Measurements from ENCODE around the gene UCMA.

UCMA gene

GRCh38 chr10:13187135-13187534, 47.0 kb downstream of the UCMA start:
- no peak overlapping the region for H3K9ac ChIP-seq (ENCODE audit: low read depth, low read length)
- no peak for DNase-seq
- no peak for TF ChIP-seq CTCF (IDR thresholded peaks at IDR 0.05; ENCODE audit: borderline replicate concordance, extremely low read depth, low read length, poor library complexity, severe bottlenecking)
- TF ChIP-seq EZH2 (IDR thresholded peaks at IDR 0.05; ENCODE audit: borderline replicate concordance, low read depth, low read length, severe bottlenecking), result no peak
- no peak overlapping the region for H3K27ac ChIP-seq (ENCODE audit: low read length)
- H3K79me2 ChIP-seq (ENCODE audit: insufficient read depth, low read length), result no peaks in the 10 kb centered on the region
- no peaks in the 10 kb centered on the region for H3K27me3 ChIP-seq (ENCODE audit: insufficient read depth, low read length, poor library complexity)
- no peak for ATAC-seq (ENCODE audit: insufficient read depth, low read depth)
- H3K36me3 ChIP-seq (ENCODE audit: insufficient read depth, low read length), result peaks cover 98% of the 10 kb centered on the region
- H3K4me3 ChIP-seq (ENCODE audit: low read depth in 1 of 2, low read length in 2 of 2), result no peak overlapping the region
- peaks cover 2% of the 10 kb centered on the region; the same call in 1 of the 2 replicates for H4K20me1 ChIP-seq (ENCODE audit: insufficient read depth, low read length)
- no peaks in the 10 kb centered on the region for H3K9me3 ChIP-seq (ENCODE audit: insufficient read depth, low read length, severe bottlenecking)
- H3K4me2 ChIP-seq (ENCODE audit: insufficient read depth, low read length), result no peak overlapping the region
- no peaks in the 10 kb centered on the region for H3K4me1 ChIP-seq (ENCODE audit: insufficient read depth, low read length)
- no peak overlapping the region for H2AFZ ChIP-seq (ENCODE audit: low read depth, low read length)

GRCh38 chr10:13184730-13185514, 49.3 kb downstream of the UCMA start:
- H3K4me1 ChIP-seq (ENCODE audit: insufficient read depth, low read length), result no peaks in the 10 kb centered on the region
- no peak for TF ChIP-seq EZH2 (IDR thresholded peaks at IDR 0.05; ENCODE audit: borderline replicate concordance, low read depth, low read length, severe bottlenecking)
- no peak for TF ChIP-seq CTCF (IDR thresholded peaks at IDR 0.05; ENCODE audit: borderline replicate concordance, extremely low read depth, low read length, poor library complexity, severe bottlenecking)
- no peaks in the 10 kb centered on the region for H3K9me3 ChIP-seq (ENCODE audit: insufficient read depth, low read length, severe bottlenecking)
- DNase-seq, result no peak
- H3K27me3 ChIP-seq (ENCODE audit: insufficient read depth, low read length, poor library complexity), result no peaks in the 10 kb centered on the region
- H3K79me2 ChIP-seq (ENCODE audit: insufficient read depth, low read length), result no peaks in the 10 kb centered on the region
- H3K27ac ChIP-seq (ENCODE audit: low read length), result no peak overlapping the region
- no peak for ATAC-seq (ENCODE audit: insufficient read depth, low read depth)
- H2AFZ ChIP-seq (ENCODE audit: low read depth, low read length), result no peak overlapping the region
- H3K4me2 ChIP-seq (ENCODE audit: insufficient read depth, low read length), result no peak overlapping the region
- peaks cover 100% of the 10 kb centered on the region for H3K36me3 ChIP-seq (ENCODE audit: insufficient read depth, low read length)
- H4K20me1 ChIP-seq (ENCODE audit: insufficient read depth, low read length), result peaks cover 2% of the 10 kb centered on the region; the same call in 1 of the 2 replicates
- no peak overlapping the region for H3K9ac ChIP-seq (ENCODE audit: low read depth, low read length)
- no peak overlapping the region for H3K4me3 ChIP-seq (ENCODE audit: low read depth in 1 of 2, low read length in 2 of 2)

DNA sequence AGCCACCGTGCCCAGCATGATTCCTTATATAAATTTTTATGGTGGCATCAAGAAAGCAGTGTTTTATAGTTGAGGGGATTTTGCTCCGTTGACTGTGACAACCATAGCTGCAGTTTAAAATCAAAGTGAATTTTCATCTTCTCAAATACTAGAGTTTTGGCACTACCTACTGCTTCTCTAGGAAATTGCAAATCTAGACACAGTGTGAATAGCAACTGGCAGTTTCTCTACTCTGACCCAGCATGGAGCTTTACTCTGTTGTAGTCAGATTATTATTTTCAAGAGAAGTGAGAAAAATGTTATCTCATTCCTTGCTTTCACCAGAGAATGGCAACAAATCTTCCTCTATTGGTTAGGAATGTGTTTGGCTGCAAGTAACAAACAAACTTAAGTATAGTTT, 49.9 kb downstream of the UCMA start:
- no peak overlapping the region for H3K9ac ChIP-seq (ENCODE audit: low read depth, low read length)
- H3K9me3 ChIP-seq (ENCODE audit: insufficient read depth, low read length, severe bottlenecking), result no peaks in the 10 kb centered on the region
- no peak overlapping the region for H3K27ac ChIP-seq (ENCODE audit: low read length)
- no peak overlapping the region for H3K4me2 ChIP-seq (ENCODE audit: insufficient read depth, low read length)
- H3K4me1 ChIP-seq (ENCODE audit: insufficient read depth, low read length), result no peaks in the 10 kb centered on the region
- peaks cover 2% of the 10 kb centered on the region for H3K79me2 ChIP-seq (ENCODE audit: insufficient read depth, low read length)
- peaks cover 2% of the 10 kb centered on the region for H4K20me1 ChIP-seq (ENCODE audit: insufficient read depth, low read length)
- no peaks in the 10 kb centered on the region for H3K27me3 ChIP-seq (ENCODE audit: insufficient read depth, low read length, poor library complexity)
- TF ChIP-seq CTCF (IDR thresholded peaks at IDR 0.05; ENCODE audit: borderline replicate concordance, extremely low read depth, low read length, poor library complexity, severe bottlenecking) (no peak), EZH2 (IDR thresholded peaks at IDR 0.05; ENCODE audit: borderline replicate concordance, low read depth, low read length, severe bottlenecking) (no peak)
- peaks cover 99% of the 10 kb centered on the region for H3K36me3 ChIP-seq (ENCODE audit: insufficient read depth, low read length)
- DNase-seq (no peak), ATAC-seq (ENCODE audit: insufficient read depth, low read depth) (no peak)
- H3K4me3 ChIP-seq (ENCODE audit: low read depth in 1 of 2, low read length in 2 of 2), result no peak overlapping the region
- no peak overlapping the region for H2AFZ ChIP-seq (ENCODE audit: low read depth, low read length)

All from DND-41 (cell line).